Measurements from ENCODE around the gene PCDHA7.

GRCh38 chr5:140883927-140884697 lies 50.0 kb downstream of the PCDHA7 start:
- no peak for TF ChIP-seq POLR2A (IDR thresholded peaks at IDR 0.05; ENCODE audit: low read depth)
- no peak for TF ChIP-seq EP300 (IDR thresholded peaks at IDR 0.05)
- no peak for TF ChIP-seq CTCF (IDR thresholded peaks at IDR 0.05)
- no peak for TF ChIP-seq POLR2AphosphoS5 (IDR thresholded peaks at IDR 0.05)

Measured in esophagus muscularis mucosa (tissue), 4 donors.